K562 (cell line): ENCODE results near the gene IMMP1L. TPM values are rescaled to one million over a fixed set of nuclear protein-coding genes. Genes with fewer than 3 reads are reported as not detected.

Experiments used
- CCNT2 ChIP-seq: IDR thresholded peaks from 2 replicates; pipeline ENCODE4 v1.6.1; 2011; ENCODE audit warnings: borderline replicate concordance, low read depth, mild to moderate bottlenecking, moderate library complexity, mixed read lengths, low read length; ENCODE audit not compliant: insufficient read length; ENCODE audit errors: extremely low read depth
- GABPA ChIP-seq: fragments of 200-800 bp; sonication (Bioruptor generic); conservative IDR thresholded peaks from 2 replicates; pipeline ENCODE4 v1.6.1; 2016; ENCODE audit warnings: low read depth, missing genetic modification characterization, missing compliant biosample characterization
- RNF2 ChIP-seq: sonication (generic); IDR thresholded peaks from 2 replicates; pipeline ENCODE4 v1.6.1; 2016
- TEAD4 ChIP-seq, 2 experiments: sonication (generic) in 1 of 2; formaldehyde crosslinking in 1 of 2; IDR thresholded peaks; 2 replicates each; pipeline versions ENCODE4 v1.6.1 to v1.8.0; 2012 to 2022; ENCODE audit warnings: borderline replicate concordance in 1 of 2, inconsistent platforms in 1 of 2, low read length in 1 of 2, mild to moderate bottlenecking in 1 of 2, missing genetic modification reagents in 1 of 2
- YBX1 ChIP-seq: fragments of 450-650 bp; IDR thresholded peaks from 2 replicates; pipeline ENCODE4 v1.7.1; 2016; ENCODE audit warnings: mild to moderate bottlenecking
- ZNF311 ChIP-seq: fragments of 250-450 bp; sonication (Bioruptor Pico); IDR thresholded peaks from 2 replicates; pipeline ENCODE4 v1.4.0; 2020; ENCODE audit warnings: mild to moderate bottlenecking, moderate library complexity
- ZNF766 ChIP-seq: fragments of 200-800 bp; sonication (Bioruptor generic); conservative IDR thresholded peaks from 2 replicates; pipeline ENCODE4 v1.6.1; 2016; ENCODE audit warnings: missing genetic modification characterization, missing compliant biosample characterization
- polyA plus RNA-seq, 8 experiments: library from polyadenylated mRNA; depleted of rRNA in 4 of 8; stranded (reverse) in 5 of 8; unstranded in 3 of 8; fragments of >200 nt; fragmentation: Nextera tagmentation in 2 of 8; fragmentation: Illumina TruSeq in 1 of 8; extraction: Ambion mirVana in 2 of 8; extraction: Trizol in 1 of 8; gene quantifications; 2 replicates each; pipeline versions ENCODE4 v1.2.1 to v1.2.3, GENCODE V29; 2011 to 2014; ENCODE audit warnings: inconsistent platforms in 1 of 8, missing spikeins in 1 of 8
- total RNA-seq, 7 experiments: library from RNA; depleted of rRNA in 6 of 7; stranded (reverse); fragments of >200 nt in 6 of 7; fragmentation: Illumina TruSeq in 2 of 7; extraction: Trizol in 2 of 7; gene quantifications; 2 replicates each; pipeline versions ENCODE4 v1.2.1 to v1.2.3, GENCODE V29; 2011 to 2021; ENCODE audit warnings: low replicate concordance in 1 of 7
- TF ChIP-seq, protein P1 (sequence below): sonication (generic); IDR thresholded peaks from 2 replicates; pipeline ENCODE4 v1.6.1; 2016
- TF ChIP-seq, protein P2 (sequence below): fragments of 250-450 bp; sonication (Bioruptor Pico); IDR thresholded peaks from 2 replicates; pipeline ENCODE4 v1.5.0; 2020; ENCODE audit warnings: mild to moderate bottlenecking, borderline replicate concordance
- TF ChIP-seq, protein P3 (sequence below): fragments of 250-450 bp; sonication (Bioruptor Pico); IDR thresholded peaks from 2 replicates; pipeline ENCODE4 v1.5.0; 2021
- TF ChIP-seq, protein P4 (sequence below): fragments of 450-650 bp; formaldehyde crosslinking; IDR thresholded peaks from 2 replicates; pipeline ENCODE4 v1.4.0; 2020; ENCODE audit warnings: mild to moderate bottlenecking, moderate library complexity
- TF ChIP-seq, protein P5 (sequence below): sonication (generic); formaldehyde crosslinking; IDR thresholded peaks from 2 replicates; pipeline ENCODE4 v1.8.1; 2022; ENCODE audit warnings: missing genetic modification reagents
- TF ChIP-seq, protein P6 (sequence below): fragments of 250-450 bp; sonication (Bioruptor Pico); IDR thresholded peaks from 2 replicates; pipeline ENCODE4 v1.8.0; 2021; ENCODE audit warnings: borderline replicate concordance, mild to moderate bottlenecking, moderate library complexity; ENCODE audit not compliant: poor library complexity, severe bottlenecking
- TF ChIP-seq, protein P7 (sequence below): IDR thresholded peaks from 3 replicates; pipeline ENCODE4 v1.6.1; 2011; ENCODE audit warnings: borderline replicate concordance, mild to moderate bottlenecking; ENCODE audit not compliant: insufficient read length, insufficient read depth
- TF ChIP-seq, protein P8 (sequence below): sonication (generic); formaldehyde crosslinking; IDR thresholded peaks from 2 replicates; pipeline ENCODE4 v1.8.0; 2022; ENCODE audit warnings: missing genetic modification reagents, mild to moderate bottlenecking, borderline replicate concordance

Gene IMMP1L
- total and polyA plus RNA-seq, 9 of the 15 experiments (the other 6 are each of a cell fraction or from before 2014, with no cell fraction given): 56.0 to 245 (median 169) TPM

DNA sequence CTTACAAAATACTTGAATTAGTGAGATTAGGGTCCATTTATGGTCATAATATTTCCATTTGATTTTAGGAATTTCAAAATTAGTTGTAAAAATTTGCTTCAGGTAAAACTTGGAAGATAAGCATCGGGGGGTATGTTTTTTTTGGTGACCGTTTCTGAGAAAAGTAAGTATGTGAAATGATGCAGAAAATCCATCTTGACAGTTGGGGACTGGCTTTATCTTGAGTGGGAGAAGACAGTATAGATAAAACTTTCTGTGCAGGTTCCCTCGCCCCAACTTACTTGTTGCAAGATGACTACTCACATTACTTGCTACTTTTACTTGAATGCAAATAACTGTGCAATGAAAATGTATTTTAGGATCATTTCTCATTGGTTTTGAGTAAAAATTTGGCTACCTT is 90.3 kb downstream of the IMMP1L start (continued):
- TF ChIP-seq, protein P1, sequence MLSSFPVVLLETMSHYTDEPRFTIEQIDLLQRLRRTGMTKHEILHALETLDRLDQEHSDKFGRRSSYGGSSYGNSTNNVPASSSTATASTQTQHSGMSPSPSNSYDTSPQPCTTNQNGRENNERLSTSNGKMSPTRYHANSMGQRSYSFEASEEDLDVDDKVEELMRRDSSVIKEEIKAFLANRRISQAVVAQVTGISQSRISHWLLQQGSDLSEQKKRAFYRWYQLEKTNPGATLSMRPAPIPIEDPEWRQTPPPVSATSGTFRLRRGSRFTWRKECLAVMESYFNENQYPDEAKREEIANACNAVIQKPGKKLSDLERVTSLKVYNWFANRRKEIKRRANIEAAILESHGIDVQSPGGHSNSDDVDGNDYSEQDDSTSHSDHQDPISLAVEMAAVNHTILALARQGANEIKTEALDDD: peak; percentile 82
- TF ChIP-seq ZNF311 (CRISPR knock-in tag): no peak
- TF ChIP-seq, protein P2, sequence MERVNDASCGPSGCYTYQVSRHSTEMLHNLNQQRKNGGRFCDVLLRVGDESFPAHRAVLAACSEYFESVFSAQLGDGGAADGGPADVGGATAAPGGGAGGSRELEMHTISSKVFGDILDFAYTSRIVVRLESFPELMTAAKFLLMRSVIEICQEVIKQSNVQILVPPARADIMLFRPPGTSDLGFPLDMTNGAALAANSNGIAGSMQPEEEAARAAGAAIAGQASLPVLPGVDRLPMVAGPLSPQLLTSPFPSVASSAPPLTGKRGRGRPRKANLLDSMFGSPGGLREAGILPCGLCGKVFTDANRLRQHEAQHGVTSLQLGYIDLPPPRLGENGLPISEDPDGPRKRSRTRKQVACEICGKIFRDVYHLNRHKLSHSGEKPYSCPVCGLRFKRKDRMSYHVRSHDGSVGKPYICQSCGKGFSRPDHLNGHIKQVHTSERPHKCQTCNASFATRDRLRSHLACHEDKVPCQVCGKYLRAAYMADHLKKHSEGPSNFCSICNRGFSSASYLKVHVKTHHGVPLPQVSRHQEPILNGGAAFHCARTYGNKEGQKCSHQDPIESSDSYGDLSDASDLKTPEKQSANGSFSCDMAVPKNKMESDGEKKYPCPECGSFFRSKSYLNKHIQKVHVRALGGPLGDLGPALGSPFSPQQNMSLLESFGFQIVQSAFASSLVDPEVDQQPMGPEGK (CRISPR knock-in tag): no peak
- peak; percentile 62; the same call in 1 of the 2 replicates for TF ChIP-seq TEAD4 (IDR thresholded peaks at IDR 0.05; ENCODE audit: low read length)
- TF ChIP-seq TEAD4 (CRISPR knock-in tag; IDR thresholded peaks at IDR 0.05; ENCODE audit: borderline replicate concordance): no peak
- TF ChIP-seq RNF2: peak; percentile 73; the same call in 1 of the 2 replicates
- no peak for TF ChIP-seq ZNF766 (CRISPR knock-in tag)
- TF ChIP-seq GABPA (tag): no peak
- TF ChIP-seq, protein P3, sequence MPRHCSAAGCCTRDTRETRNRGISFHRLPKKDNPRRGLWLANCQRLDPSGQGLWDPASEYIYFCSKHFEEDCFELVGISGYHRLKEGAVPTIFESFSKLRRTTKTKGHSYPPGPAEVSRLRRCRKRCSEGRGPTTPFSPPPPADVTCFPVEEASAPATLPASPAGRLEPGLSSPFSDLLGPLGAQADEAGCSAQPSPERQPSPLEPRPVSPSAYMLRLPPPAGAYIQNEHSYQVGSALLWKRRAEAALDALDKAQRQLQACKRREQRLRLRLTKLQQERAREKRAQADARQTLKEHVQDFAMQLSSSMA (CRISPR knock-in tag): no peak
- TF ChIP-seq, protein P4, sequence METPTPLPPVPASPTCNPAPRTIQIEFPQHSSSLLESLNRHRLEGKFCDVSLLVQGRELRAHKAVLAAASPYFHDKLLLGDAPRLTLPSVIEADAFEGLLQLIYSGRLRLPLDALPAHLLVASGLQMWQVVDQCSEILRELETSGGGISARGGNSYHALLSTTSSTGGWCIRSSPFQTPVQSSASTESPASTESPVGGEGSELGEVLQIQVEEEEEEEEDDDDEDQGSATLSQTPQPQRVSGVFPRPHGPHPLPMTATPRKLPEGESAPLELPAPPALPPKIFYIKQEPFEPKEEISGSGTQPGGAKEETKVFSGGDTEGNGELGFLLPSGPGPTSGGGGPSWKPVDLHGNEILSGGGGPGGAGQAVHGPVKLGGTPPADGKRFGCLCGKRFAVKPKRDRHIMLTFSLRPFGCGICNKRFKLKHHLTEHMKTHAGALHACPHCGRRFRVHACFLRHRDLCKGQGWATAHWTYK (CRISPR knock-in tag): no peak
- no peak for TF ChIP-seq YBX1
- TF ChIP-seq, protein P5, sequence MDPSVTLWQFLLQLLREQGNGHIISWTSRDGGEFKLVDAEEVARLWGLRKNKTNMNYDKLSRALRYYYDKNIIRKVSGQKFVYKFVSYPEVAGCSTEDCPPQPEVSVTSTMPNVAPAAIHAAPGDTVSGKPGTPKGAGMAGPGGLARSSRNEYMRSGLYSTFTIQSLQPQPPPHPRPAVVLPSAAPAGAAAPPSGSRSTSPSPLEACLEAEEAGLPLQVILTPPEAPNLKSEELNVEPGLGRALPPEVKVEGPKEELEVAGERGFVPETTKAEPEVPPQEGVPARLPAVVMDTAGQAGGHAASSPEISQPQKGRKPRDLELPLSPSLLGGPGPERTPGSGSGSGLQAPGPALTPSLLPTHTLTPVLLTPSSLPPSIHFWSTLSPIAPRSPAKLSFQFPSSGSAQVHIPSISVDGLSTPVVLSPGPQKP (CRISPR knock-in tag): no peak
- TF ChIP-seq, protein P6, sequence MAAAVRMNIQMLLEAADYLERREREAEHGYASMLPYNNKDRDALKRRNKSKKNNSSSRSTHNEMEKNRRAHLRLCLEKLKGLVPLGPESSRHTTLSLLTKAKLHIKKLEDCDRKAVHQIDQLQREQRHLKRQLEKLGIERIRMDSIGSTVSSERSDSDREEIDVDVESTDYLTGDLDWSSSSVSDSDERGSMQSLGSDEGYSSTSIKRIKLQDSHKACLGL (CRISPR knock-in tag): no peak
- TF ChIP-seq, protein P7, sequence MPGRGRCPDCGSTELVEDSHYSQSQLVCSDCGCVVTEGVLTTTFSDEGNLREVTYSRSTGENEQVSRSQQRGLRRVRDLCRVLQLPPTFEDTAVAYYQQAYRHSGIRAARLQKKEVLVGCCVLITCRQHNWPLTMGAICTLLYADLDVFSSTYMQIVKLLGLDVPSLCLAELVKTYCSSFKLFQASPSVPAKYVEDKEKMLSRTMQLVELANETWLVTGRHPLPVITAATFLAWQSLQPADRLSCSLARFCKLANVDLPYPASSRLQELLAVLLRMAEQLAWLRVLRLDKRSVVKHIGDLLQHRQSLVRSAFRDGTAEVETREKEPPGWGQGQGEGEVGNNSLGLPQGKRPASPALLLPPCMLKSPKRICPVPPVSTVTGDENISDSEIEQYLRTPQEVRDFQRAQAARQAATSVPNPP: no peak
- TF ChIP-seq CCNT2: peak; percentile 37
- TF ChIP-seq, protein P8, sequence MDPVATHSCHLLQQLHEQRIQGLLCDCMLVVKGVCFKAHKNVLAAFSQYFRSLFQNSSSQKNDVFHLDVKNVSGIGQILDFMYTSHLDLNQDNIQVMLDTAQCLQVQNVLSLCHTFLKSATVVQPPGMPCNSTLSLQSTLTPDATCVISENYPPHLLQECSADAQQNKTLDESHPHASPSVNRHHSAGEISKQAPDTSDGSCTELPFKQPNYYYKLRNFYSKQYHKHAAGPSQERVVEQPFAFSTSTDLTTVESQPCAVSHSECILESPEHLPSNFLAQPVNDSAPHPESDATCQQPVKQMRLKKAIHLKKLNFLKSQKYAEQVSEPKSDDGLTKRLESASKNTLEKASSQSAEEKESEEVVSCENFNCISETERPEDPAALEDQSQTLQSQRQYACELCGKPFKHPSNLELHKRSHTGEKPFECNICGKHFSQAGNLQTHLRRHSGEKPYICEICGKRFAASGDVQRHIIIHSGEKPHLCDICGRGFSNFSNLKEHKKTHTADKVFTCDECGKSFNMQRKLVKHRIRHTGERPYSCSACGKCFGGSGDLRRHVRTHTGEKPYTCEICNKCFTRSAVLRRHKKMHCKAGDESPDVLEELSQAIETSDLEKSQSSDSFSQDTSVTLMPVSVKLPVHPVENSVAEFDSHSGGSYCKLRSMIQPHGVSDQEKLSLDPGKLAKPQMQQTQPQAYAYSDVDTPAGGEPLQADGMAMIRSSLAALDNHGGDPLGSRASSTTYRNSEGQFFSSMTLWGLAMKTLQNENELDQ: no peak
